SK-N-SH treated with all-trans-retinoic acid at 6 μM for 48 hours (cell line): Measurements from ENCODE around the gene PUM2.

ENCODE experiments used
- ATAC-seq: fragments of 200-7000 bp; cut with Tn5 transposase; 3 replicates; pipeline ENCODE4 v1.9.1; 2020; ENCODE audit warnings: mild to moderate bottlenecking, moderate library complexity
- ARNTL ChIP-seq: fragments of 450-650 bp; formaldehyde crosslinking; IDR thresholded peaks from 2 replicates; pipeline ENCODE4 v1.5.0; 2020; ENCODE audit warnings: low read depth, mild to moderate bottlenecking, moderate library complexity, borderline replicate concordance
- BACH2 ChIP-seq: fragments of 250-450 bp; sonication (Bioruptor Pico); IDR thresholded peaks from 2 replicates; pipeline ENCODE4 v1.9.0; 2021; ENCODE audit warnings: mild to moderate bottlenecking, borderline replicate concordance
- CREB5 ChIP-seq: fragments of 250-450 bp; sonication (Bioruptor Pico); IDR thresholded peaks from 2 replicates; pipeline ENCODE4 v1.5.1; 2020; ENCODE audit warnings: low read depth, mild to moderate bottlenecking, moderate library complexity
- CSDC2 ChIP-seq: fragments of 250-450 bp; sonication (Bioruptor Pico); IDR thresholded peaks from 2 replicates; pipeline ENCODE4 v1.5.0; 2020; ENCODE audit warnings: mild to moderate bottlenecking, moderate library complexity
- CSRNP3 ChIP-seq: fragments of 250-450 bp; sonication (Bioruptor Pico); IDR thresholded peaks from 2 replicates; pipeline ENCODE4 v1.5.1; 2021; ENCODE audit warnings: mild to moderate bottlenecking, moderate library complexity
- ESRRG ChIP-seq: fragments of 250-450 bp; sonication (Bioruptor Pico); IDR thresholded peaks from 2 replicates; pipeline ENCODE4 v1.6.1; 2021; ENCODE audit warnings: mild to moderate bottlenecking
- ISL1 ChIP-seq: fragments of 250-450 bp; sonication (Bioruptor Pico); IDR thresholded peaks from 2 replicates; pipeline ENCODE4 v2.1.2; 2022; ENCODE audit warnings: mild to moderate bottlenecking, moderate library complexity
- OSR1 ChIP-seq: fragments of 250-450 bp; sonication (Bioruptor Pico); IDR thresholded peaks from 2 replicates; pipeline ENCODE4 v1.8.0; 2022; ENCODE audit warnings: moderate library complexity, mild to moderate bottlenecking, inconsistent platforms
- PATZ1 ChIP-seq: fragments of 250-450 bp; sonication (Bioruptor Pico); IDR thresholded peaks from 2 replicates; pipeline ENCODE4 v1.8.0; 2020; ENCODE audit warnings: mild to moderate bottlenecking, moderate library complexity, borderline replicate concordance
- POU6F1 ChIP-seq: fragments of 250-450 bp; sonication (Bioruptor Pico); IDR thresholded peaks from 2 replicates; pipeline ENCODE4 v1.8.0; 2021; ENCODE audit warnings: low read depth, mild to moderate bottlenecking, moderate library complexity, borderline replicate concordance
- PPARA ChIP-seq: fragments of 250-450 bp; sonication (Bioruptor Pico); IDR thresholded peaks from 2 replicates; pipeline ENCODE4 v1.5.0; 2020; ENCODE audit warnings: mild to moderate bottlenecking, borderline replicate concordance
- RARB ChIP-seq: fragments of 250-450 bp; sonication (Bioruptor Pico); IDR thresholded peaks from 2 replicates; pipeline ENCODE4 v1.8.0; 2021; ENCODE audit warnings: mild to moderate bottlenecking, moderate library complexity
- SNAI2 ChIP-seq: fragments of 250-450 bp; sonication (Bioruptor Pico); IDR thresholded peaks from 2 replicates; pipeline ENCODE4 v1.5.0; 2020; ENCODE audit warnings: mild to moderate bottlenecking, moderate library complexity
- TCF4 ChIP-seq: fragments of 250-450 bp; sonication (Bioruptor Pico); IDR thresholded peaks from 2 replicates; pipeline ENCODE4 v1.8.0; 2021; ENCODE audit warnings: mild to moderate bottlenecking, moderate library complexity, borderline replicate concordance
- TOX ChIP-seq: fragments of 250-450 bp; sonication (Bioruptor Pico); IDR thresholded peaks from 2 replicates; pipeline ENCODE4 v1.8.0; 2021; ENCODE audit warnings: mild to moderate bottlenecking, moderate library complexity, borderline replicate concordance
- TSHZ2 ChIP-seq: fragments of 250-450 bp; sonication (Bioruptor Pico); IDR thresholded peaks from 2 replicates; pipeline ENCODE4 v1.5.0; 2020; ENCODE audit warnings: mild to moderate bottlenecking, moderate library complexity
- ZFP3 ChIP-seq: fragments of 250-450 bp; sonication (Bioruptor Pico); IDR thresholded peaks from 2 replicates; pipeline ENCODE4 v1.5.0; 2020; ENCODE audit warnings: mild to moderate bottlenecking, moderate library complexity
- ZFP30 ChIP-seq: fragments of 450-650 bp; formaldehyde crosslinking; IDR thresholded peaks from 2 replicates; pipeline ENCODE4 v1.5.0; 2022; ENCODE audit warnings: mild to moderate bottlenecking, moderate library complexity
- ZNF565 ChIP-seq: fragments of 450-650 bp; formaldehyde crosslinking; conservative IDR thresholded peaks from 2 replicates; pipeline ENCODE4 v1.5.0; 2020; ENCODE audit warnings: low read depth, mild to moderate bottlenecking, moderate library complexity
- ZNF70 ChIP-seq: fragments of 450-650 bp; formaldehyde crosslinking; IDR thresholded peaks from 2 replicates; pipeline ENCODE4 v1.5.0; 2020; ENCODE audit warnings: mild to moderate bottlenecking, moderate library complexity
- ZNF8 ChIP-seq: fragments of 450-650 bp; formaldehyde crosslinking; IDR thresholded peaks from 2 replicates; pipeline ENCODE4 v1.5.0; 2020; ENCODE audit warnings: mild to moderate bottlenecking, moderate library complexity

Gene PUM2

DNA sequence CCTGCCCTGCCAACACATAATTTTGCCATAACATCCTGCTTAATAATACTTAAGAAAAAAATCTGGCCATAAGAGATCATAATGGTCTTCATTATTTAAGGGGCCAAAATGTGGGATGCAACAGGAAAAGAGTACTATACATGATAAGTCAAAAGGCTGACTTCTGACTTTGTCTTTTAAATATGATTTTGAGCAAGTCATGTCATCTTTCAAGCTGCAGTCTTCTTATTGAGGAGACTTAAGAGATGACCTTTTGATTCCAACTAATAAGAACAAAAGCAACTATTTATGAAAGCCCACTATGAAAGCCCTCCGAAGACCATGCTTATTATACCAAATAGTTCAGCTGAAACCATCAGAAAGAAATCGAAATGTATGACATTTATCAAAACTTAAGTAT is 41.6 kb downstream of the PUM2 start:
- ATAC-seq, result no peak
- TF ChIP-seq CSRNP3 (CRISPR knock-in tag) (no peak), POU6F1 (CRISPR knock-in tag) (no peak)

- ATAC-seq, result no peak
- TF ChIP-seq CREB5 (CRISPR knock-in tag), result no peak
- TF ChIP-seq ZFP30 (CRISPR knock-in tag), result no peak
- no peak for TF ChIP-seq PATZ1
- no peak for TF ChIP-seq ZNF565 (CRISPR knock-in tag)
- TF ChIP-seq TCF4 (CRISPR knock-in tag), result no peak
- no peak for TF ChIP-seq ZNF70 (CRISPR knock-in tag)
- no peak for TF ChIP-seq RARB
These were observed 43.3 kb downstream of the PUM2 start for GRCh38 chr2:20307311-20307710.

DNA sequence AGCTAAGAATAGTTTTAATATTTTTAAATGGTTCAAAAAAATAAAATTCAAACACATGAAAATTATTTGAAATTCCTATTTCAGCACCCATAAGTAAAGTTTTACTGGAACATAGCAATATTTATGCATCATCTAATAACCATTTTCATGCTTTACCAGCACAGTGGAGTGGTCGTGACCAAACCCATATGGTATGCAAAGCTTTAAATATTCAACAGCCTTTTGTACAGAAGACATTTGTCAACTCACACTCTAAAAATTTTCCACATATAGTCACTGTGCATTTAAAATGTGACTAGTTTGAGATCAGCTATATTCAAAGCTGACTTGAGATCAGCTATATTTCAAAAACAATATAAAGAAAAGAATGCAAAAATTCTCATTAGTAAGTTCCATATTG is 46.2 kb downstream of the PUM2 start:
- TF ChIP-seq ISL1 (CRISPR knock-in tag), result no peak
- TF ChIP-seq CSDC2 (CRISPR knock-in tag), result no peak
- TF ChIP-seq ZNF8 (CRISPR knock-in tag), result no peak
- no peak for TF ChIP-seq ZNF70 (CRISPR knock-in tag)
- no peak for TF ChIP-seq ARNTL (CRISPR knock-in tag)
- no peak for TF ChIP-seq ZFP3 (CRISPR knock-in tag)
- TF ChIP-seq SNAI2 (CRISPR knock-in tag), result no peak
- no peak for TF ChIP-seq TOX (CRISPR knock-in tag)
- TF ChIP-seq ZNF565 (CRISPR knock-in tag), result no peak
- no peak for TF ChIP-seq OSR1
- no peak for TF ChIP-seq TCF4 (CRISPR knock-in tag)
- TF ChIP-seq CSRNP3 (CRISPR knock-in tag), result no peak
- TF ChIP-seq CREB5 (CRISPR knock-in tag), result no peak
- no peak for TF ChIP-seq PPARA
- TF ChIP-seq ZFP30 (CRISPR knock-in tag), result no peak
- TF ChIP-seq RARB, result no peak
- ATAC-seq, result peak; percentile 74

DNA sequence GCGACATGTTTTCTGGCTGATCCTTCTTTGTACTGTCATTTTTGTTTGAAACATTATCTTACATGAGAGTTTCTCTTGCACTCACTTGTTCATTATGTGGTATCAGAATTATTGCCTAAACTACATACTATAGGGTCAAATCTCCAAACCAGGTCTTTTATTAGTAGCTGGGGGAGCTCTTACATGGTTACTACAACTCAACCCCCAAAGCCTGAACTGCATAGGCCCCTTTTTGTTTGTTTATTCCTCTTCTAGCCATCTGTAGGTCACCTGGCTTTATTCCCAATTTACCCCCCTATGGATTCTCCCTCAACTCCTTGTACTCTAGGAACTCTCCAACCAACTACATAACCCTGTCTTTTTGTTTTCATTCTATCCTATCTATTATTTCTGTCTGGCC is 46.7 kb downstream of the PUM2 start:
- ATAC-seq, result peak; percentile 27; the same call in 2 of the 3 replicates
- no peak for TF ChIP-seq SNAI2 (CRISPR knock-in tag)
- TF ChIP-seq ISL1 (CRISPR knock-in tag), result no peak
- TF ChIP-seq ZNF70 (CRISPR knock-in tag), result no peak
- TF ChIP-seq TCF4 (CRISPR knock-in tag), result no peak
- no peak for TF ChIP-seq CREB5 (CRISPR knock-in tag)
- TF ChIP-seq BACH2 (CRISPR knock-in tag), result no peak
- no peak for TF ChIP-seq TSHZ2 (CRISPR knock-in tag)
- no peak for TF ChIP-seq ESRRG (CRISPR knock-in tag)
- no peak for TF ChIP-seq ZFP3 (CRISPR knock-in tag)
- no peak for TF ChIP-seq ZFP30 (CRISPR knock-in tag)
- no peak for TF ChIP-seq PPARA
